GM15510 (cell line): ENCODE measurements around the gene NDUFAB1.

ENCODE experiments used
- POLR2A ChIP-seq: IDR thresholded peaks from 3 replicates; pipeline ENCODE4 v1.6.1; 2011; ENCODE audit warnings: borderline replicate concordance; ENCODE audit not compliant: insufficient read length; ENCODE audit errors: extremely low read depth

NDUFAB1 gene

GRCh38 chr16:23567602-23568001 is 28.5 kb downstream of the NDUFAB1 start:
- no peak for TF ChIP-seq POLR2A

- no peak for TF ChIP-seq POLR2A
Measured at GRCh38 chr16:23566724-23567123, 29.4 kb downstream of the NDUFAB1 start.

GRCh38 chr16:23564575-23565363 is 31.3 kb downstream of the NDUFAB1 start:
- TF ChIP-seq POLR2A = no peak

GRCh38 chr16:23563186-23563585 is 32.9 kb downstream of the NDUFAB1 start:
- TF ChIP-seq POLR2A = no peak

- no peak for TF ChIP-seq POLR2A
Measured at GRCh38 chr16:23562505-23562904, 33.6 kb downstream of the NDUFAB1 start.

GRCh38 chr16:23561586-23561985 is 34.5 kb downstream of the NDUFAB1 start:
- no peak for TF ChIP-seq POLR2A

GRCh38 chr16:23557779-23558702 is 38.1 kb downstream of the NDUFAB1 start:
- TF ChIP-seq POLR2A = no peak

GRCh38 chr16:23556881-23557778 is 39.0 kb downstream of the NDUFAB1 start, which contains the start of the genes EARS2 and UBFD1:
EARS2 (minus strand) TSS chr16:23557350; CDS start chr16:23557343, 7 bp downstream.
UBFD1 (plus strand) TSS chr16:23557727; CDS start chr16:23557743, 16 bp downstream.
- TF ChIP-seq POLR2A = peak; percentile 71

- TF ChIP-seq POLR2A = no peak
Measured at GRCh38 chr16:23554536-23554935, 41.6 kb downstream of the NDUFAB1 start.

- TF ChIP-seq POLR2A = no peak
Measured at GRCh38 chr16:23552161-23552560, 44.0 kb downstream of the NDUFAB1 start.

GRCh38 chr16:23549938-23550337 is 46.2 kb downstream of the NDUFAB1 start:
- TF ChIP-seq POLR2A = no peak

GRCh38 chr16:23544436-23544835 is 51.7 kb downstream of the NDUFAB1 start:
- TF ChIP-seq POLR2A = no peak

- TF ChIP-seq POLR2A = no peak
Measured at GRCh38 chr16:23539984-23540816, 55.9 kb downstream of the NDUFAB1 start.
